HepG2 (cell line): ENCODE data around the gene PLIN4. TPM values are rescaled to one million over a fixed set of nuclear protein-coding genes. Genes with fewer than 3 reads are reported as not detected.

Experiments used
- ATAC-seq: fragments of 200-7000 bp; cut with Tn5 transposase; 3 replicates; pipeline ENCODE4 v1.9.1; 2020; ENCODE audit warnings: mild to moderate bottlenecking, moderate library complexity
- BruUV-seq: library from RNA; stranded (reverse); fragments of 400-500 nt; replicated peaks from 2 replicates; lab custom pipeline; 2021; lab: Mats Ljungman, UMichigan
- CTCF ChIA-PET: fragments of 300-600 bp; formaldehyde crosslinking; extraction: SDS; loops from one replicate; lab custom pipeline; 2021; ENCODE audit warnings: low total read pairs, inconsistent platforms, low intra/inter-chr PET ratio; lab: Yijun Ruan, JAX
- POLR2A ChIA-PET: fragments of 350-600 bp; sonication (Branson Sonifier 250); formaldehyde crosslinking; loops from one replicate; lab custom pipeline; 2020; ENCODE audit warnings: antibody characterized with exemption, inconsistent platforms; lab: Yijun Ruan, JAX
- DNase-seq: peaks from one replicate; pipeline ENCODE4 v3.0.0-alpha.2; 2015; ENCODE audit warnings: low spot score
- FAIRE-seq: peaks from 3 replicates; lab custom pipeline; 2011; peaks lifted over from hg19 to GRCh38; lab: Jason Lieb, UNC
- H2AFZ ChIP-seq: one replicate; pipeline ENCODE4 v1.6.1; 2011; ENCODE audit warnings: low read length, inconsistent platforms
- H3K27ac ChIP-seq: fragments of 300-600 bp; 3 replicates; pipeline ENCODE4 v1.8.0; 2011; ENCODE audit warnings: mixed run types, mild to moderate bottlenecking, mixed read lengths, low read length, inconsistent platforms; ENCODE audit not compliant: insufficient read depth; ENCODE audit errors: extremely low read length
- H3K27me3 ChIP-seq, 2 experiments: fragments of 200-600 bp in 1 of 2; 2 replicates in 1 of 2; 3 replicates in 1 of 2; pipeline versions ENCODE4 v1.6.0 to v1.8.0; 2011; ENCODE audit warnings: low read length in 2 of 2, mild to moderate bottlenecking in 2 of 2, moderate library complexity in 2 of 2, inconsistent platforms in 1 of 2; ENCODE audit not compliant: insufficient read depth in 2 of 2, control insufficient read depth in 1 of 2
- H3K36me3 ChIP-seq, 2 experiments: fragments of 200-600 bp in 1 of 2; replicated peaks in 1 of 2; 2 replicates in 1 of 2; 3 replicates in 1 of 2; pipeline versions ENCODE4 v1.5.1 to v1.8.0; 2011; ENCODE audit warnings: low read length in 2 of 2, inconsistent platforms in 1 of 2; ENCODE audit not compliant: insufficient read depth in 2 of 2, control insufficient read depth in 1 of 2
- H3K4me1 ChIP-seq: 2 replicates; pipeline ENCODE4 v1.5.1; 2012; ENCODE audit warnings: low read length, inconsistent platforms; ENCODE audit not compliant: insufficient read depth
- H3K4me2 ChIP-seq: 2 replicates; pipeline ENCODE4 v1.6.0; 2011; ENCODE audit warnings: low read depth, low read length, inconsistent platforms
- H3K4me3 ChIP-seq, 3 experiments: fragments of 200-600 bp in 1 of 3; sonication (generic), shearing (Covaris generic) in 1 of 3; replicated peaks in 1 of 3; 2 replicates each; pipeline ENCODE4 v1.5.1; 2011 to 2016; ENCODE audit warnings: low read length in 3 of 3, inconsistent platforms in 2 of 3, low read depth in 2 of 3, mild to moderate bottlenecking in 2 of 3, control low read depth in 1 of 3, mixed read lengths in 1 of 3; ENCODE audit not compliant: insufficient read depth in 1 of 3
- H3K79me2 ChIP-seq: one replicate; pipeline ENCODE4 v1.6.1; 2011; ENCODE audit warnings: low read length, inconsistent platforms; ENCODE audit not compliant: insufficient read depth
- H3K9ac ChIP-seq: 2 replicates; pipeline ENCODE4 v1.6.0; 2011; ENCODE audit warnings: mild to moderate bottlenecking, low read depth, low read length, inconsistent platforms; ENCODE audit not compliant: insufficient read depth
- H3K9me3 ChIP-seq: 2 replicates; pipeline ENCODE4 v1.5.1; 2012; ENCODE audit warnings: mild to moderate bottlenecking, low read length
- H4K20me1 ChIP-seq: 2 replicates; pipeline ENCODE4 v1.6.0; 2011; ENCODE audit warnings: inconsistent platforms, mild to moderate bottlenecking, low read length, moderate library complexity; ENCODE audit not compliant: insufficient read depth
- GATA4 ChIP-seq: sonication (generic); IDR thresholded peaks from 2 replicates; pipeline ENCODE4 v1.6.1; 2016; ENCODE audit warnings: antibody characterized with exemption, low read depth, borderline replicate concordance
- HOXA9 ChIP-seq: sonication (generic); formaldehyde crosslinking; IDR thresholded peaks from 2 replicates; pipeline ENCODE4 v1.8.1; 2022; ENCODE audit warnings: missing genetic modification reagents, mild to moderate bottlenecking, moderate library complexity, borderline replicate concordance
- IRX3 ChIP-seq: sonication (generic); formaldehyde crosslinking; IDR thresholded peaks from 2 replicates; pipeline ENCODE4 v1.8.1; 2023; ENCODE audit warnings: mild to moderate bottlenecking, low read depth, missing genetic modification reagents, borderline replicate concordance
- JDP2 ChIP-seq: sonication (generic); formaldehyde crosslinking; IDR thresholded peaks from 2 replicates; pipeline ENCODE4 v1.8.1; 2022; ENCODE audit warnings: missing genetic modification reagents, borderline replicate concordance
- MED8 ChIP-seq: sonication (generic); formaldehyde crosslinking; IDR thresholded peaks from 2 replicates; pipeline ENCODE4 v1.8.1; 2023; ENCODE audit warnings: mild to moderate bottlenecking, missing genetic modification reagents; ENCODE audit not compliant: insufficient replicate concordance
- MIER2 ChIP-seq: IDR thresholded peaks from 2 replicates; pipeline ENCODE4 v1.6.1; 2016; ENCODE audit warnings: missing biosample characterization, missing genetic modification reagents
- TAF1 ChIP-seq: sonication (generic); formaldehyde crosslinking; IDR thresholded peaks from 2 replicates; pipeline ENCODE4 v1.4.0; 2020; ENCODE audit warnings: missing genetic modification reagents
- TCF7 ChIP-seq: sonication (generic); IDR thresholded peaks from 2 replicates; pipeline ENCODE4 v1.6.1; 2016; ENCODE audit warnings: antibody characterized with exemption, low read depth
- ZFY ChIP-seq: sonication (generic); formaldehyde crosslinking; IDR thresholded peaks from 2 replicates; pipeline ENCODE4 v1.4.0; 2020; ENCODE audit warnings: missing genetic modification reagents
- ZNF329 ChIP-seq: sonication (generic); formaldehyde crosslinking; IDR thresholded peaks from 2 replicates; pipeline ENCODE4 v1.9.0; 2021; ENCODE audit warnings: low read depth, mild to moderate bottlenecking, missing genetic modification reagents
- ZNF354B ChIP-seq: sonication (generic); formaldehyde crosslinking; IDR thresholded peaks from 2 replicates; pipeline ENCODE4 v1.8.0; 2022; ENCODE audit warnings: mild to moderate bottlenecking, missing genetic modification reagents
- ZNF615 ChIP-seq: sonication (generic); formaldehyde crosslinking; IDR thresholded peaks from 2 replicates; pipeline ENCODE4 v1.5.0; 2020; ENCODE audit warnings: mild to moderate bottlenecking, missing genetic modification reagents, borderline replicate concordance
- WGBS: methylation state at CpG from one replicate; pipeline ENCODE4 v1.1.6; 2017; ENCODE audit warnings: low lambda C conversion rate; 5-methylcytosine and 5-hydroxymethylcytosine counted together
- in situ Hi-C: cut with HindIII; loops from 2 replicates; pipeline ENCODE4 v1.10.0; 2017; ENCODE audit warnings: low pct_unique_long_range_greater_than_20kb; ENCODE audit not compliant: extremely low pct_ligation_motif_present
- intact Hi-C: fragments of 100-400 bp; cut with micrococcal nuclease; formaldehyde crosslinking; loops from one replicate; pipeline ENCODE4 v1.10.0; 2022; ENCODE audit not compliant: unreplicated experiment
- polyA plus RNA-seq, 8 experiments: library from polyadenylated mRNA; depleted of rRNA in 3 of 8; stranded (reverse) in 7 of 8; unstranded in 1 of 8; fragments of >200 nt; fragmentation: Illumina TruSeq in 4 of 8; extraction: Trizol in 4 of 8; gene quantifications; 2 replicates each; pipeline versions ENCODE4 v1.2.1 to v1.2.3, GENCODE V29; 2011 to 2016; ENCODE audit warnings: low read depth in 4 of 8, missing spikeins in 1 of 8, mixed read lengths in 1 of 8; ENCODE audit not compliant: insufficient read depth in 1 of 8
- total RNA-seq, 5 experiments: library from RNA; depleted of rRNA; stranded (reverse); fragments of >200 nt; fragmentation: Illumina TruSeq; extraction: Trizol; gene quantifications; 2 replicates each; pipeline ENCODE4 v1.2.3, GENCODE V29; 2016; ENCODE audit warnings: low read depth in 1 of 5
- TF ChIP-seq, protein P1 (sequence below): sonication (generic); formaldehyde crosslinking; IDR thresholded peaks from one replicate; pipeline ENCODE4 v1.5.1; 2020; ENCODE audit warnings: mild to moderate bottlenecking, missing genetic modification reagents; ENCODE audit errors: not compliant biosample characterization
- TF ChIP-seq, protein P2 (sequence below): sonication (generic); formaldehyde crosslinking; IDR thresholded peaks from 2 replicates; pipeline ENCODE4 v1.4.0; 2020; ENCODE audit warnings: missing genetic modification reagents
- TF ChIP-seq, protein P3 (sequence below): IDR thresholded peaks from 2 replicates; pipeline ENCODE4 v1.6.1; 2016; ENCODE audit warnings: control low read depth

The PLIN4 gene
- total and polyA plus RNA-seq, 2 of the 13 experiments (the other 11 are each of a cell fraction or from before 2014, with no cell fraction given) = 1.1 to 1.3 TPM

DNA sequence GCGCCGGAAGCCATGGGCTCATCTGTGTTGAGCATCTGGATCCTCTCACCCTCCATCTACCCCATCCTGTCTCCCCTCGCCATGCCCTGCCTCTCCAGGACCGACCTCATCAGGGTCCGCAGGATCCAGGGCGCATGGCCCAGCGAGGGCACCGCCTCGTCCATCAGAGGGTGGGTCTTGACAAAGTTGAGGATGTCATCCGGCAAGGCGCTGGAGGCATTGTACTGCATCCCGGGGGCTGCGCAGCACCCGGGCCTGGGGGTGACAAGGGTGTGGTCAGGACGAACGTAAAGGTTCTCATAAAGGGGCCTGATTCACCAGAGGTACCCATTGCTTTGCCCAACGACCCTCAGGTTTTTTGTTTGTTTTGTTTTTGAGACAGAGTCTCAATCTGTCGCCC, 31.7 kb upstream of the PLIN4 start:
- BruUV-seq = no TSS peak
- no peak overlapping the region for H3K9ac ChIP-seq
- WGBS = 98% methylated on average over 18 of the region's 18 CpGs
- ChIA-PET POLR2A (interaction anchor here (0.6 kb wide), 1 partner anchor 15 kb away, joined by 4 read pairs; no protein-coding TSS in a partner anchor), CTCF (no interaction called here)
- in situ Hi-C loops = no loop called here
- ATAC-seq (no peak), FAIRE-seq (no peak)
- TF ChIP-seq HOXA9 (CRISPR knock-in tag) = no peak
- TF ChIP-seq, protein P1, sequence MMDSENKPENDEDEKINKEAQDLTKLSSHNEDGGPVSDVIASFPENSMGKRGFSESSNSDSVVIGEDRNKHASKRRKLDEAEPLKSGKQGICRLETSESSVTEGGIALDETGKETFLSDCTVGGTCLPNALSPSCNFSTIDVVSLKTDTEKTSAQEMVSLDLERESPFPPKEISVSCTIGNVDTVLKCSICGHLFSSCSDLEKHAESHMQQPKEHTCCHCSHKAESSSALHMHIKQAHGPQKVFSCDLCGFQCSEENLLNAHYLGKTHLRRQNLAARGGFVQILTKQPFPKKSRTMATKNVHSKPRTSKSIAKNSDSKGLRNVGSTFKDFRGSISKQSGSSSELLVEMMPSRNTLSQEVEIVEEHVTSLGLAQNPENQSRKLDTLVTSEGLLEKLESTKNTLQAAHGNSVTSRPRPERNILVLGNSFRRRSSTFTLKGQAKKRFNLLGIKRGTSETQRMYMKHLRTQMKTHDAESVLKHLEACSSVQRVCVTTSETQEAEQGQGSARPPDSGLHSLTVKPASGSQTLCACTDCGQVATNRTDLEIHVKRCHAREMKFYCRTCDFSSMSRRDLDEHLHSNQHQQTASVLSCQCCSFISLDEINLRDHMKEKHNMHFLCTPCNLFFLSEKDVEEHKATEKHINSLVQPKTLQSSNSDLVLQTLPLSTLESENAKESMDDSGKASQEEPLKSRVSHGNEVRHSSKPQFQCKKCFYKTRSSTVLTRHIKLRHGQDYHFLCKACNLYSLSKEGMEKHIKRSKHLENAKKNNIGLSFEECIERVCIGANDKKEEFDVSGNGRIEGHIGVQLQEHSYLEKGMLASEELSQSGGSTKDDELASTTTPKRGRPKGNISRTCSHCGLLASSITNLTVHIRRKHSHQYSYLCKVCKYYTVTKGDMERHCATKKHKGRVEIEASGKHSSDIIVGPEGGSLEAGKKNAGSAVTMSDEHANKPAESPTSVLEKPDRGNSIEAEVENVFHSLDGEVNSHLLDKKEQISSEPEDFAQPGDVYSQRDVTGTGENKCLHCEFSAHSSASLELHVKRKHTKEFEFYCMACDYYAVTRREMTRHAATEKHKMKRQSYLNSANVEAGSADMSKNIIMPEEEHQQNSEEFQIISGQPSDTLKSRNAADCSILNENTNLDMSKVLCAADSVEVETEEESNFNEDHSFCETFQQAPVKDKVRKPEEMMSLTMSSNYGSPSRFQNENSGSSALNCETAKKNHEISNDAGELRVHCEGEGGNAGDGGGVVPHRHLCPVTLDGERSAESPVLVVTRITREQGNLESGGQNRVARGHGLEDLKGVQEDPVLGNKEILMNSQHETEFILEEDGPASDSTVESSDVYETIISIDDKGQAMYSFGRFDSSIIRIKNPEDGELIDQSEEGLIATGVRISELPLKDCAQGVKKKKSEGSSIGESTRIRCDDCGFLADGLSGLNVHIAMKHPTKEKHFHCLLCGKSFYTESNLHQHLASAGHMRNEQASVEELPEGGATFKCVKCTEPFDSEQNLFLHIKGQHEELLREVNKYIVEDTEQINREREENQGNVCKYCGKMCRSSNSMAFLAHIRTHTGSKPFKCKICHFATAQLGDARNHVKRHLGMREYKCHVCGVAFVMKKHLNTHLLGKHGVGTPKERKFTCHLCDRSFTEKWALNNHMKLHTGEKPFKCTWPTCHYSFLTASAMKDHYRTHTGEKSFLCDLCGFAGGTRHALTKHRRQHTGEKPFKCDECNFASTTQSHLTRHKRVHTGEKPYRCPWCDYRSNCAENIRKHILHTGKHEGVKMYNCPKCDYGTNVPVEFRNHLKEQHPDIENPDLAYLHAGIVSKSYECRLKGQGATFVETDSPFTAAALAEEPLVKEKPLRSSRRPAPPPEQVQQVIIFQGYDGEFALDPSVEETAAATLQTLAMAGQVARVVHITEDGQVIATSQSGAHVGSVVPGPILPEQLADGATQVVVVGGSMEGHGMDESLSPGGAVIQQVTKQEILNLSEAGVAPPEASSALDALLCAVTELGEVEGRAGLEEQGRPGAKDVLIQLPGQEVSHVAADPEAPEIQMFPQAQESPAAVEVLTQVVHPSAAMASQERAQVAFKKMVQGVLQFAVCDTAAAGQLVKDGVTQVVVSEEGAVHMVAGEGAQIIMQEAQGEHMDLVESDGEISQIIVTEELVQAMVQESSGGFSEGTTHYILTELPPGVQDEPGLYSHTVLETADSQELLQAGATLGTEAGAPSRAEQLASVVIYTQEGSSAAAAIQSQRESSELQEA (CRISPR knock-in tag) = no peak
- TF ChIP-seq TCF7 = no peak
- TF ChIP-seq JDP2 (CRISPR knock-in tag) = no peak
- TF ChIP-seq MED8 (CRISPR knock-in tag) = no peak
- no peak for TF ChIP-seq ZNF329
- no peak for TF ChIP-seq ZFY (CRISPR knock-in tag)
- TF ChIP-seq MIER2 (CRISPR knock-in tag) = no peak
- TF ChIP-seq, protein P2, sequence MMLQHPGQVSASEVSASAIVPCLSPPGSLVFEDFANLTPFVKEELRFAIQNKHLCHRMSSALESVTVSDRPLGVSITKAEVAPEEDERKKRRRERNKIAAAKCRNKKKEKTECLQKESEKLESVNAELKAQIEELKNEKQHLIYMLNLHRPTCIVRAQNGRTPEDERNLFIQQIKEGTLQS (CRISPR knock-in tag) = no peak
- no peak for TF ChIP-seq IRX3 (CRISPR knock-in tag)
- no peak for TF ChIP-seq ZNF354B (CRISPR knock-in tag)
- TF ChIP-seq TAF1 (CRISPR knock-in tag) = no peak
- TF ChIP-seq, protein P3, sequence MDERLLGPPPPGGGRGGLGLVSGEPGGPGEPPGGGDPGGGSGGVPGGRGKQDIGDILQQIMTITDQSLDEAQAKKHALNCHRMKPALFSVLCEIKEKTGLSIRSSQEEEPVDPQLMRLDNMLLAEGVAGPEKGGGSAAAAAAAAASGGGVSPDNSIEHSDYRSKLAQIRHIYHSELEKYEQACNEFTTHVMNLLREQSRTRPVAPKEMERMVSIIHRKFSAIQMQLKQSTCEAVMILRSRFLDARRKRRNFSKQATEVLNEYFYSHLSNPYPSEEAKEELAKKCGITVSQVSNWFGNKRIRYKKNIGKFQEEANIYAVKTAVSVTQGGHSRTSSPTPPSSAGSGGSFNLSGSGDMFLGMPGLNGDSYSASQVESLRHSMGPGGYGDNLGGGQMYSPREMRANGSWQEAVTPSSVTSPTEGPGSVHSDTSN = no peak
- TF ChIP-seq ZNF615 (CRISPR knock-in tag) = no peak
- no peak for TF ChIP-seq GATA4
- TF ChIP-seq, all 625 proteins: peak for 0
- no peaks in the 10 kb centered on the region for H4K20me1 ChIP-seq
- no peak overlapping the region for H3K27ac ChIP-seq
- no peak overlapping the region for H3K4me2 ChIP-seq
- no peak for DNase-seq
- H3K27me3 ChIP-seq = no peaks in the 10 kb centered on the region
- H3K9me3 ChIP-seq = no peaks in the 10 kb centered on the region
- H2AFZ ChIP-seq = no peak overlapping the region
- no peaks in the 10 kb centered on the region for H3K4me1 ChIP-seq
- intact Hi-C loops = no loop called here
- no peak overlapping the region for H3K4me3 ChIP-seq
- peaks cover 41 to 63% of the 10 kb centered on the region in 2 experiments for H3K36me3 ChIP-seq
- no peaks in the 10 kb centered on the region for H3K79me2 ChIP-seq
